IMR-90 (cell line): ENCODE data around the gene TIPRL.

ENCODE experiments used
- CTCF ChIP-seq: conservative IDR thresholded peaks from 2 replicates; pipeline ENCODE4 v1.5.1; 2012; ENCODE audit warnings: mild to moderate bottlenecking, low read depth, low read length, improper control_type of control experiment
- POLR2A ChIP-seq: IDR thresholded peaks from 2 replicates; pipeline ENCODE4 v1.6.1; 2012; ENCODE audit warnings: mild to moderate bottlenecking, low read depth, low read length
- RAD21 ChIP-seq: IDR thresholded peaks from 2 replicates; pipeline ENCODE4 v1.6.1; 2012; ENCODE audit warnings: low read length, improper control_type of control experiment
- USF2 ChIP-seq: fragments of 150-350 bp; IDR thresholded peaks from 2 replicates; pipeline ENCODE4 v1.6.1; 2017; ENCODE audit warnings: mild to moderate bottlenecking, antibody characterized with exemption, low read length, low read depth

- TF ChIP-seq USF2 (no peak), CTCF (no peak), POLR2A (no peak), RAD21 (no peak)
Measured at GRCh38 chr1:168206111-168206510, 27.3 kb downstream of the TIPRL start.
